AG09309 (cell line): Measurements from ENCODE around the gene HPN.
"Not testable (repeated sequence)": the region's sequence is repeated elsewhere in the genome, so short reads cannot be mapped to it uniquely, and the experiment has no call there.

ENCODE experiments used
- DNase-seq: peaks from one replicate; pipeline ENCODE4 v3.0.0-alpha.2; 2010; ENCODE audit warnings: low read depth
- H3K4me3 ChIP-seq: 2 replicates; pipeline ENCODE4 v1.5.1; 2011; ENCODE audit warnings: mild to moderate bottlenecking, low read depth, low read length, moderate library complexity; ENCODE audit not compliant: control insufficient read depth
- TF ChIP-seq, protein P1 (sequence below): IDR thresholded peaks from 2 replicates; pipeline ENCODE4 v1.5.1; 2011; ENCODE audit warnings: mild to moderate bottlenecking, low read depth, low read length, inconsistent platforms; ENCODE audit not compliant: insufficient read depth, control insufficient read depth; ENCODE audit errors: missing control alignments

Gene HPN

GRCh38 chr19:35044317-35045117 lies 3.0 kb downstream of the HPN start:
- no peak overlapping the region for H3K4me3 ChIP-seq
- no peak for DNase-seq
- TF ChIP-seq, protein P1, sequence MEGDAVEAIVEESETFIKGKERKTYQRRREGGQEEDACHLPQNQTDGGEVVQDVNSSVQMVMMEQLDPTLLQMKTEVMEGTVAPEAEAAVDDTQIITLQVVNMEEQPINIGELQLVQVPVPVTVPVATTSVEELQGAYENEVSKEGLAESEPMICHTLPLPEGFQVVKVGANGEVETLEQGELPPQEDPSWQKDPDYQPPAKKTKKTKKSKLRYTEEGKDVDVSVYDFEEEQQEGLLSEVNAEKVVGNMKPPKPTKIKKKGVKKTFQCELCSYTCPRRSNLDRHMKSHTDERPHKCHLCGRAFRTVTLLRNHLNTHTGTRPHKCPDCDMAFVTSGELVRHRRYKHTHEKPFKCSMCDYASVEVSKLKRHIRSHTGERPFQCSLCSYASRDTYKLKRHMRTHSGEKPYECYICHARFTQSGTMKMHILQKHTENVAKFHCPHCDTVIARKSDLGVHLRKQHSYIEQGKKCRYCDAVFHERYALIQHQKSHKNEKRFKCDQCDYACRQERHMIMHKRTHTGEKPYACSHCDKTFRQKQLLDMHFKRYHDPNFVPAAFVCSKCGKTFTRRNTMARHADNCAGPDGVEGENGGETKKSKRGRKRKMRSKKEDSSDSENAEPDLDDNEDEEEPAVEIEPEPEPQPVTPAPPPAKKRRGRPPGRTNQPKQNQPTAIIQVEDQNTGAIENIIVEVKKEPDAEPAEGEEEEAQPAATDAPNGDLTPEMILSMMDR: peak; percentile 96

GRCh38 chr19:35045667-35046300 lies 4.3 kb downstream of the HPN start:
- no peak overlapping the region for H3K4me3 ChIP-seq
- TF ChIP-seq, protein P1: peak; percentile 37
- DNase-seq: no peak

DNA sequence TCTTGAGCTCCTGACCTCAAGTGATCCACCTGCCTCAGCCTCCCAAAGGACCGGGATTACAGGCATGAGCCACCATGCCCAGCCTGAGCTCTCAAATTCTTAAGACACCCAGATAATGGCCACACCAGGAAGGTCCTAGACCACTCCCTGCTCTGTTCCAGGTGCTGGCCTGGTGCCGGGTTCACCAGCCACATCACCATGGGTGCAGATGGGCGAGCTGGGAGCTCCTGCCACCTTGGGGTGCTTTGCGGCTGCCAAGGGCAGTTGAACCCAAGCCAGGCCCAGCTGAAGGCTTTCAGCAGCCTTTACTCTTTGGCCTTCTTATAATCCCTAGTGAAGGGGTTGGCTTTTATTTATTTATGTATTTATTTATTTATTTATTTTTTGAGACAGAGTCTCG lies 4.9 kb downstream of the HPN start:
- TF ChIP-seq, protein P1: no peak
- no peak overlapping the region for H3K4me3 ChIP-seq

DNA sequence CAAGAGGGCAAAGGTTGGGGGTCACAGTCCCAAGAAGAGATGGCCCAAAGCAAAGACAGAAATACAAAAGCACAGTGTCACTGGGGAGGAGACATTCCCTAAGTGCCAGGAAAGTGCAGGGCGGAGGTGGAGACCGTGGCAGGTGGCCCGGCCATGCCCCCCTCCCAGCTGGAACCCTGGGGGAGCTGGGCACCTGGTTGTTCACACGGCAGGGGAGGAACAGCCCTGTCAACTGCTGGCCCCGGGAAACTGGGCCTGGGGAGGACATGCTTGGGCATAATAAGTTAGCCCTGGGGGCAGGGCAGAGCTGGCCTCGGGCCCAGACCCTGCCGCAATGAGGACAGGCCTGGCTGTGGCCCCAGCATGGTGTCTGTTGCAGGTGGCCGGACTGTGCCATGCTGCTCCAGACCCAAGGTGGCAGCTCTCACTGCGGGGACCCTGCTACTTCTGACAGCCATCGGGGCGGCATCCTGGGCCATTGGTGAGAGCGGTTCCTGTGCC lies 7.4 kb downstream of the HPN start:
- no peak for DNase-seq
- no peak overlapping the region for H3K4me3 ChIP-seq
- TF ChIP-seq, protein P1: no peak

More for the DNA sequence above, 4.9 kb downstream of the HPN start:
- no peak for DNase-seq

- no peak overlapping the region for H3K4me3 ChIP-seq
- TF ChIP-seq, protein P1: no peak
- DNase-seq: no peak
These were observed 7.9 kb downstream of the HPN start for GRCh38 chr19:35049456-35049855.

- H3K4me3 ChIP-seq, DNase-seq: not testable (repeated sequence)
These were observed 9.1 kb downstream of the HPN start for GRCh38 chr19:35050662-35051061.

- DNase-seq, H3K4me3 ChIP-seq: not testable (repeated sequence)
These were observed 9.7 kb downstream of the HPN start for GRCh38 chr19:35051268-35051667.

GRCh38 chr19:35051796-35052195 lies 10.3 kb downstream of the HPN start:
- no peak overlapping the region for H3K4me3 ChIP-seq
- DNase-seq: no peak
- TF ChIP-seq, protein P1: no peak
